ENCODE data around the gene CFAP74.

CFAP74 gene

DNA sequence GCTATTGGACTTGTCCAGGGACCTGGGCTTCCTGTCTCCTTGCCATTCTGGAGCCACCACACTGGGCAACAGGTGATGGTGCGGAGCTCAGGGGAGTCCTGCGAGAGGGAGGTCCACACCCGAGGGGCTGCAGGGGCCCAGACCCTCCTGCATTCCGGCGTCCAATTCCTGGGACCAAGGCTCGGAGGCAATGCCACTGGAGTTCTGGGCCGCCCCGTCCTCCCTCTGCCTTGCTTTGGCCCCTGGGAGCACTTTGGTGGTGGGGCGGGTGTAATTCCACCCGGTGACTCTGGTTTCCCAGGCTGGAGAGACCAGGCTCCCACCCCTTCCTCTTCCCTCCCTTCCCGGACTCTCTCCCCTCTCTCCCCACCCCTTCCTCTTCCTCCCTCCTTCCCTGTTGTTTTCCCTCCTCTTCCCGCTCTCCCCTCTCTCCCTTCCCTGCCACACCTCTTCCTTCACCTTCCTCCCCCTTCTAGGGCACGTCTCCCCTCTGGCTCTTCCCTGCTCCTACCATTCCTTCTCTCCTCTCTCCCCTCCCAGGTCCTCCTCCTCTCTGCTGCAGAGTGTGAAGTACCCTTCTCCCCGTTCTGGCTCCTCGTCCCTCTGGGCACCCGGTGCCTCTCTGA lies 48.6 kb upstream of the CFAP74 start:
- ATAC-seq (ENCODE audit: insufficient read depth, low read depth) (no peak), DNase-seq (no peak)
- Histone ChIP-seq H3K36me3 (ENCODE audit: insufficient read depth, low read length) (no peaks in the 10 kb centered on the region), H3K4me3 (ENCODE audit: low read depth in 1 of 2, low read length in 2 of 2) (no peak overlapping the region), H3K9me3 (ENCODE audit: insufficient read depth, low read length, severe bottlenecking) (no peaks in the 10 kb centered on the region), H3K79me2 (ENCODE audit: insufficient read depth, low read length) (no peaks in the 10 kb centered on the region), H3K27me3 (ENCODE audit: insufficient read depth, low read length, poor library complexity) (no peaks in the 10 kb centered on the region), H3K27ac (ENCODE audit: low read length) (no peak overlapping the region), H3K9ac (ENCODE audit: low read depth, low read length) (no peak overlapping the region), H3K4me1 (ENCODE audit: insufficient read depth, low read length) (no peaks in the 10 kb centered on the region), H4K20me1 (ENCODE audit: insufficient read depth, low read length) (no peaks in the 10 kb centered on the region; the same call in 1 of the 2 replicates), H3K4me2 (ENCODE audit: insufficient read depth, low read length) (no peak overlapping the region), H2AFZ (ENCODE audit: low read depth, low read length) (no peak overlapping the region)
- TF ChIP-seq, protein P1, sequence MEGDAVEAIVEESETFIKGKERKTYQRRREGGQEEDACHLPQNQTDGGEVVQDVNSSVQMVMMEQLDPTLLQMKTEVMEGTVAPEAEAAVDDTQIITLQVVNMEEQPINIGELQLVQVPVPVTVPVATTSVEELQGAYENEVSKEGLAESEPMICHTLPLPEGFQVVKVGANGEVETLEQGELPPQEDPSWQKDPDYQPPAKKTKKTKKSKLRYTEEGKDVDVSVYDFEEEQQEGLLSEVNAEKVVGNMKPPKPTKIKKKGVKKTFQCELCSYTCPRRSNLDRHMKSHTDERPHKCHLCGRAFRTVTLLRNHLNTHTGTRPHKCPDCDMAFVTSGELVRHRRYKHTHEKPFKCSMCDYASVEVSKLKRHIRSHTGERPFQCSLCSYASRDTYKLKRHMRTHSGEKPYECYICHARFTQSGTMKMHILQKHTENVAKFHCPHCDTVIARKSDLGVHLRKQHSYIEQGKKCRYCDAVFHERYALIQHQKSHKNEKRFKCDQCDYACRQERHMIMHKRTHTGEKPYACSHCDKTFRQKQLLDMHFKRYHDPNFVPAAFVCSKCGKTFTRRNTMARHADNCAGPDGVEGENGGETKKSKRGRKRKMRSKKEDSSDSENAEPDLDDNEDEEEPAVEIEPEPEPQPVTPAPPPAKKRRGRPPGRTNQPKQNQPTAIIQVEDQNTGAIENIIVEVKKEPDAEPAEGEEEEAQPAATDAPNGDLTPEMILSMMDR (IDR thresholded peaks at IDR 0.05; ENCODE audit: borderline replicate concordance, extremely low read depth, low read length, poor library complexity, severe bottlenecking): no peak
- no peak for TF ChIP-seq EZH2 (IDR thresholded peaks at IDR 0.05; ENCODE audit: borderline replicate concordance, low read depth, low read length, severe bottlenecking)

DNA sequence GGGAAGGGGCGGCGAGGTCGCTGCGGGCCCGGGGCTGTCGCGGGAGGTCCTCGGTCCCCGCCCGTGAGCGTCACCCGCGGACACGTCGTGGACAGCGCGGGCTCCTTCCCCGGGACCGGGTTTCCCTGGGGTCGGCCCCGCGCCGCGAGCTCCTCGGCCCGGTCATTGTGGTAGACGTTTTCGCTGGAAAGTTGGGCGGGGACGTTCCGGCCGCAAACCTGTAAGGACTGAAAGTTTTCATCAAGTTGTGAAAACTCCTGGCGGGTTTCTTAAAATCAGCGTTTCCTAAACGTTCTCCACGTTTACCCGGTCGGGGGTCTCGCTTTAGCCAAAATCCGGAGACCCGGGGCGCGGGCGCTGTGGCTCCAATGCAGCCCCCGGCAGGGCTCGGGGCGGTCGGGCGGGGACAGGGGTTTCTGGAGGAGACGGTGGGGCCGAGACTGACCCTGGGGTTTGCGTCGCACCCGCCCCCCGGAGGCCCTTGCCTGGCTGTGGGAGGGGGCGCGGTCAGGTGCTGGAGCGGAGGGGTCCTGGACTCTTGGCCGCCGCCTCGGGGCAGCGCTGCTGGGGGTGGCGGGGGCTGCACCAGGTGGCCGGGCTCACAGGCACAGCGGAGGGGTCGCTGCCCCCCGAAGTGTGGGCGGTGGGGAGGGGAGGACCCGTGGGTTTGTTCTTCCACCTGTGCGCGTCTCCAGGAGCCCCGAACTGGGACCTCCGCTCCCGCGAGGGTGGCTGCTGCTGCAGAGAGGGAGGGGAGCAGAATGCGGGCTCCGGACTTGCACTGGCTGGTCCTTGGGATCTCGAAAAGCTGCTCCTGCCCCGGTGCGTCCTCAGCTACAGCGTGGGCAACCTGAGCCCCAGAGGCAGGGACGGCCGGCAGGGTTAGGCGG lies 47.5 kb upstream of the CFAP74 start:
- H3K27ac ChIP-seq (ENCODE audit: low read length): no peak overlapping the region
- no peaks in the 10 kb centered on the region for H3K4me1 ChIP-seq (ENCODE audit: insufficient read depth, low read length)
- no peak overlapping the region for H3K4me3 ChIP-seq (ENCODE audit: low read depth in 1 of 2, low read length in 2 of 2)
- H3K9me3 ChIP-seq (ENCODE audit: insufficient read depth, low read length, severe bottlenecking): no peaks in the 10 kb centered on the region
- TF ChIP-seq, protein P1 (IDR thresholded peaks at IDR 0.05; ENCODE audit: borderline replicate concordance, extremely low read depth, low read length, poor library complexity, severe bottlenecking): no peak
- no peak for TF ChIP-seq EZH2 (IDR thresholded peaks at IDR 0.05; ENCODE audit: borderline replicate concordance, low read depth, low read length, severe bottlenecking)
- ATAC-seq (ENCODE audit: insufficient read depth, low read depth) (no peak), DNase-seq (no peak)
- no peaks in the 10 kb centered on the region; the same call in 1 of the 2 replicates for H4K20me1 ChIP-seq (ENCODE audit: insufficient read depth, low read length)
- no peaks in the 10 kb centered on the region for H3K27me3 ChIP-seq (ENCODE audit: insufficient read depth, low read length, poor library complexity)
- no peaks in the 10 kb centered on the region for H3K36me3 ChIP-seq (ENCODE audit: insufficient read depth, low read length)
- no peaks in the 10 kb centered on the region for H3K79me2 ChIP-seq (ENCODE audit: insufficient read depth, low read length)
- H3K9ac ChIP-seq (ENCODE audit: low read depth, low read length): no peak overlapping the region
- H2AFZ ChIP-seq (ENCODE audit: low read depth, low read length): no peak overlapping the region
- H3K4me2 ChIP-seq (ENCODE audit: insufficient read depth, low read length): no peak overlapping the region

DNA sequence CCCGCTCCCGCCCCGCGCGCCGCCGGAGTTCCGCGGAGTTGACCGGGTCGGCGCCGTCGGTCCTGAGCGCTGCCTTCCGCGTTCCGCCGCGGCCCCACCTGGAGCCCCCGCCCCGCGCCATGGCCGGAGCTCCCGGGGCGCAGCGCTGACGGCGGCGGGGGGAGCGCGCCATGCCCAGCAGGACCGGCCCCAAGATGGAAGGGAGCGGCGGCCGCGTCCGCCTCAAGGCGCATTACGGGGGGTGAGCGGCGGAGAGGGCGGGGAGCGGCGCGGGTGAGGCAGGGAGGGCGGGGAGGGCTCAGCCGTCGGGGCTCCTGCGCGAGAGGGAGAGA lies 46.8 kb upstream of the CFAP74 start:
- Histone ChIP-seq H3K4me2 (ENCODE audit: insufficient read depth, low read length) (no peak overlapping the region), H3K27ac (ENCODE audit: low read length) (no peak overlapping the region), H3K9ac (ENCODE audit: low read depth, low read length) (no peak overlapping the region), H2AFZ (ENCODE audit: low read depth, low read length) (no peak overlapping the region), H3K4me1 (ENCODE audit: insufficient read depth, low read length) (no peaks in the 10 kb centered on the region), H3K36me3 (ENCODE audit: insufficient read depth, low read length) (no peaks in the 10 kb centered on the region), H3K9me3 (ENCODE audit: insufficient read depth, low read length, severe bottlenecking) (no peaks in the 10 kb centered on the region), H3K79me2 (ENCODE audit: insufficient read depth, low read length) (no peaks in the 10 kb centered on the region), H3K27me3 (ENCODE audit: insufficient read depth, low read length, poor library complexity) (no peaks in the 10 kb centered on the region), H3K4me3 (ENCODE audit: low read depth in 1 of 2, low read length in 2 of 2) (no peak overlapping the region), H4K20me1 (ENCODE audit: insufficient read depth, low read length) (no peaks in the 10 kb centered on the region; the same call in 1 of the 2 replicates)
- TF ChIP-seq EZH2 (IDR thresholded peaks at IDR 0.05; ENCODE audit: borderline replicate concordance, low read depth, low read length, severe bottlenecking): no peak
- TF ChIP-seq, protein P1 (IDR thresholded peaks at IDR 0.05; ENCODE audit: borderline replicate concordance, extremely low read depth, low read length, poor library complexity, severe bottlenecking): no peak
- DNase-seq (no peak), ATAC-seq (ENCODE audit: insufficient read depth, low read depth) (no peak)

All from DND-41 (cell line).